ENCODE measurements around the gene MRPS18A.

GRCh38 chr6:43648248-43648647, 39.3 kb downstream of the MRPS18A start:
- TF ChIP-seq EZH2 (IDR thresholded peaks at IDR 0.05; ENCODE audit: insufficient read depth, poor library complexity, severe bottlenecking) (no peak), EZH2phosphoT487 (IDR thresholded peaks at IDR 0.05; ENCODE audit: insufficient read depth, low read depth) (no peak)

Data from GM23248 (cell line).